IMR-90 (cell line): ENCODE data around the gene TTYH3. TPM values are rescaled to one million over a fixed set of nuclear protein-coding genes. Genes with fewer than 3 reads are reported as not detected.

ENCODE experiments used
- ATAC-seq: fragments of 200-7000 bp; cut with Tn5 transposase; 2 replicates; pipeline ENCODE4 v1.9.1; 2020; ENCODE audit warnings: low read depth, mild to moderate bottlenecking, moderate library complexity
- BruUV-seq: library from RNA; stranded (reverse); fragments of 400-500 nt; replicated peaks from 2 replicates; lab custom pipeline; 2021; lab: Mats Ljungman, UMichigan
- CTCF ChIA-PET: fragments of 300-600 bp; formaldehyde crosslinking; extraction: SDS; loops from one replicate; lab custom pipeline; 2021; ENCODE audit warnings: antibody characterized with exemption; lab: Yijun Ruan, JAX
- POLR2A ChIA-PET: fragments of 300-600 bp; sonication (Branson Sonifier 250); formaldehyde crosslinking; loops from one replicate; lab custom pipeline; 2022; ENCODE audit warnings: antibody characterized with exemption; ENCODE audit not compliant: unreplicated experiment; lab: Charles Lee
- DNase-seq: peaks from one replicate; pipeline ENCODE4 v3.0.0; 2013
- H2AFZ ChIP-seq: replicated peaks from 2 replicates; pipeline ENCODE3; 2013; ENCODE audit warnings: low read length, mild to moderate bottlenecking; ENCODE audit not compliant: poor library complexity
- H2AK5ac ChIP-seq: 2 replicates; pipeline ENCODE4 v1.6.1; 2013; ENCODE audit warnings: low read depth, low read length, inconsistent platforms
- H2AK9ac ChIP-seq: replicated peaks from 2 replicates; pipeline ENCODE3; 2013; ENCODE audit warnings: mild to moderate bottlenecking, low read depth, low read length, moderate library complexity; ENCODE audit not compliant: poor library complexity
- H2BK120ac ChIP-seq: 2 replicates; pipeline ENCODE4 v1.6.1; 2013; ENCODE audit warnings: low read depth, low read length, inconsistent platforms
- H2BK15ac ChIP-seq: 3 replicates; pipeline ENCODE4 v1.6.1; 2013; ENCODE audit warnings: low read depth, low read length, inconsistent platforms
- H2BK20ac ChIP-seq: 2 replicates; pipeline ENCODE4 v1.6.1; 2013; ENCODE audit warnings: low read depth, mild to moderate bottlenecking, inconsistent platforms, low read length, moderate library complexity
- H2BK5ac ChIP-seq: 2 replicates; pipeline ENCODE4 v1.6.1; 2013; ENCODE audit warnings: mild to moderate bottlenecking, low read depth, low read length, inconsistent platforms; ENCODE audit not compliant: poor library complexity, severe bottlenecking
- H3K14ac ChIP-seq: replicated peaks from 2 replicates; pipeline ENCODE4 v1.6.1; 2013; ENCODE audit warnings: low read depth, low read length, inconsistent platforms
- H3K18ac ChIP-seq: 2 replicates; pipeline ENCODE4 v1.6.1; 2013; ENCODE audit warnings: low read depth, low read length, control low read depth
- H3K23ac ChIP-seq: 2 replicates; pipeline ENCODE4 v1.6.1; 2013; ENCODE audit warnings: low read depth, low read length, inconsistent platforms
- H3K27ac ChIP-seq: 2 replicates; pipeline ENCODE4 v1.5.1; 2013; ENCODE audit warnings: mild to moderate bottlenecking, control low read depth, low read length; ENCODE audit not compliant: insufficient read depth
- H3K27me3 ChIP-seq: 2 replicates; pipeline ENCODE4 v1.6.1; 2013; ENCODE audit warnings: low read length; ENCODE audit not compliant: control insufficient read depth, insufficient read depth
- H3K36me3 ChIP-seq: 2 replicates; pipeline ENCODE4 v1.6.1; 2013; ENCODE audit warnings: low read length, mixed read lengths; ENCODE audit not compliant: control insufficient read depth, insufficient read depth
- H3K4ac ChIP-seq: 2 replicates; pipeline ENCODE4 v1.6.1; 2013; ENCODE audit warnings: low read depth, low read length, inconsistent platforms
- H3K4me1 ChIP-seq: 2 replicates; pipeline ENCODE4 v1.6.1; 2013; ENCODE audit warnings: low read length, mixed read lengths; ENCODE audit not compliant: control insufficient read depth, insufficient read depth
- H3K4me2 ChIP-seq: 2 replicates; pipeline ENCODE4 v1.6.1; 2013; ENCODE audit warnings: low read depth, mild to moderate bottlenecking, control low read depth, low read length, moderate library complexity
- H3K4me3 ChIP-seq: 2 replicates; pipeline ENCODE4 v1.5.1; 2013; ENCODE audit warnings: low read depth, mild to moderate bottlenecking, control low read depth, low read length, moderate library complexity; ENCODE audit not compliant: insufficient read depth
- H3K56ac ChIP-seq: 2 replicates; pipeline ENCODE4 v1.6.1; 2013; ENCODE audit warnings: low read length, inconsistent platforms; ENCODE audit not compliant: insufficient read depth; ENCODE audit errors: extremely low read depth
- H3K79me1 ChIP-seq, 2 experiments: 2 replicates each; pipeline ENCODE4 v1.6.1; 2013; ENCODE audit warnings: low read length in 2 of 2, inconsistent platforms in 1 of 2, low read depth in 1 of 2
- H3K9ac ChIP-seq: 2 replicates; pipeline ENCODE4 v1.6.1; 2013; ENCODE audit warnings: low read depth, low read length, control low read depth
- H3K9me1 ChIP-seq: 2 replicates; pipeline ENCODE4 v1.6.1; 2013; ENCODE audit warnings: low read length, inconsistent platforms; ENCODE audit not compliant: insufficient read depth
- H3K9me3 ChIP-seq: 2 replicates; pipeline ENCODE4 v1.6.1; 2013; ENCODE audit warnings: low read length; ENCODE audit not compliant: control insufficient read depth, insufficient read depth
- H4K20me1 ChIP-seq: 2 replicates; pipeline ENCODE4 v1.6.1; 2013; ENCODE audit warnings: low read length, inconsistent platforms; ENCODE audit not compliant: insufficient read depth
- H4K5ac ChIP-seq: 2 replicates; pipeline ENCODE4 v1.6.1; 2013; ENCODE audit warnings: mild to moderate bottlenecking, low read depth, low read length, control low read depth
- H4K8ac ChIP-seq, 2 experiments: 2 replicates each; pipeline ENCODE4 v1.6.1; 2013; ENCODE audit warnings: low read depth in 2 of 2, low read length in 2 of 2, control low read depth in 1 of 2, inconsistent platforms in 1 of 2
- H4K91ac ChIP-seq: 2 replicates; pipeline ENCODE4 v1.6.1; 2013; ENCODE audit warnings: low read depth, low read length, inconsistent platforms; ENCODE audit not compliant: insufficient read depth
- BHLHE40 ChIP-seq: fragments of 150-350 bp; IDR thresholded peaks from 2 replicates; pipeline ENCODE4 v1.6.1; 2016; ENCODE audit warnings: mild to moderate bottlenecking, low read depth, low read length
- NFE2L2 ChIP-seq: fragments of 150-350 bp; IDR thresholded peaks from 2 replicates; pipeline ENCODE4 v1.6.1; 2016; ENCODE audit warnings: low read depth, mild to moderate bottlenecking, low read length
- RAD21 ChIP-seq: IDR thresholded peaks from 2 replicates; pipeline ENCODE4 v1.6.1; 2012; ENCODE audit warnings: low read length, improper control_type of control experiment
- RCOR1 ChIP-seq: IDR thresholded peaks from 2 replicates; pipeline ENCODE4 v1.6.1; 2012; ENCODE audit warnings: mild to moderate bottlenecking, low read length, improper control_type of control experiment; ENCODE audit not compliant: insufficient replicate concordance
- SMC3 ChIP-seq: fragments of 150-350 bp; IDR thresholded peaks from 2 replicates; pipeline ENCODE4 v1.6.1; 2016; ENCODE audit warnings: low read depth, mild to moderate bottlenecking, antibody characterized with exemption, low read length, moderate library complexity
- WGBS, 2 experiments: methylation state at CpG; one replicate each; pipeline versions ENCODE4 v1.1.5 to v1.1.7; 2013; ENCODE audit warnings: missing lambda C conversion rate in 2 of 2; ENCODE audit not compliant: insufficient read length in 1 of 2; ENCODE audit errors: extremely low coverage in 2 of 2; 5-methylcytosine and 5-hydroxymethylcytosine counted together
- dilution Hi-C: fragments of 300-500 bp; cut with HindIII; formaldehyde crosslinking; loops from one replicate; pipeline ENCODE4 v1.14.3; 2018; ENCODE audit warnings: low sequenced_read_pairs; ENCODE audit not compliant: unreplicated experiment
- in situ Hi-C: fragments of 300-500 bp; cut with MboI; formaldehyde crosslinking; loops from 3 replicates; pipeline ENCODE4 v1.14.3; 2019; ENCODE audit warnings: low sequenced_read_pairs, inconsistent platforms, mixed read lengths
- intact Hi-C: fragments of 100-400 bp; cut with micrococcal nuclease; formaldehyde crosslinking; loops from 2 replicates; pipeline ENCODE4 v1.10.0; 2022
- polyA plus RNA-seq, 3 experiments: library from polyadenylated mRNA; depleted of rRNA; stranded (reverse); fragments of >200 nt; gene quantifications; 2 replicates each; pipeline ENCODE4 v1.2.3, GENCODE V29; 2012; ENCODE audit warnings: low replicate concordance in 1 of 3
- total RNA-seq: library from RNA; depleted of rRNA; stranded (reverse); fragments of >200 nt; gene quantifications from 2 replicates; pipeline ENCODE4 v1.2.3, GENCODE V29; 2012
- TF ChIP-seq, protein P1 (sequence below): conservative IDR thresholded peaks from 2 replicates; pipeline ENCODE4 v1.5.1; 2012; ENCODE audit warnings: mild to moderate bottlenecking, low read depth, low read length, improper control_type of control experiment

The TTYH3 gene
- total and polyA plus RNA-seq, 2 of the 4 experiments (the other 2 are of a cell fraction): 5.6 to 82.6 TPM

DNA sequence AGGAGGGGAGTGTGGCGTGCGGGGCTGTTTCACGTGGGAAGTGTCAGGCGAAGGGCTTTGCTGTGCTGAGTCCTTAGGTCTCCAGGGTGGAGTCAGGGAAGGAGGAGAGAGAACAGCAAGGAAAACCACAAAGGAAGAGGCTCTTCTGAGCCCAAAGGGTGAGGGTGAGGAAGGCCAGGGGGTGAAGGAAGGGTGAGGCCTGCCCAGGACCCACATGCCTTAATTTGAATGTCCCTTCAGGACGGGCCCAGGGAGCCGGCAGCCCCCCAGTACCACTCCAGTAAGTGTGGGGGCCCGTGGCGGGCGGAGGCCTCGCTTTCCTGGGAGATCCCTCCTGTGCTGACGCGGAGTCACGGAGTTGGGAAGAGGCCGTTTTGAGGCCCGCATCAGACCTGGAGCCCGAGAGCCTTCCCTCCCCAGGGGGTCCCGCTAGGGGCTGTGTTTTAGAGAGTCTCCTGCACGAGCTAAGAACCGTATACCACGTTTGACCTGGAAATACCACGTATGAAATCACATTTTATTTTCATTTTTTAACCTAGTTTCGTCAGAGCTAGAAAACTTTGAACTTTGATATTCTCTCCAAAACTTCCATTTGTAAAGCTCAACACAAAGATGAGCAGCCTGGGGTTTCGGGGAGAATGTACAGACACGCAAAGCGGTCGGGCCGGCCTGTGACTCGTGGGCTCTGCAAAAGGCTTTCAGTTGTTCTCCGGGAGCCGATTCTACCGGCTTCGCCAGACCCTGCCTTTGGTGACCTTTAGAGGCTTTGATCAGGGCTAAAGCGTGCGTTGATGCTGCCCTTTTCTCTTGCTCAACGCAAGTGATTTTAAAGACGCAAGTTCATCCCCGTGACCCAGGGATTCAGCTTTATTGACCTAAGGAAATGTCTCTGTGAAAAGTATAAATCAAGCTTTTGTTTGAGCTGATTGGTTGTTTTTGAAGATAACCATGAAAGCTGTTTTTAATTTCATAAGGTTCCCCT lies 23.6 kb upstream of the TTYH3 start (continued):
- no peak for TF ChIP-seq NFE2L2
- TF ChIP-seq RCOR1: no peak

DNA sequence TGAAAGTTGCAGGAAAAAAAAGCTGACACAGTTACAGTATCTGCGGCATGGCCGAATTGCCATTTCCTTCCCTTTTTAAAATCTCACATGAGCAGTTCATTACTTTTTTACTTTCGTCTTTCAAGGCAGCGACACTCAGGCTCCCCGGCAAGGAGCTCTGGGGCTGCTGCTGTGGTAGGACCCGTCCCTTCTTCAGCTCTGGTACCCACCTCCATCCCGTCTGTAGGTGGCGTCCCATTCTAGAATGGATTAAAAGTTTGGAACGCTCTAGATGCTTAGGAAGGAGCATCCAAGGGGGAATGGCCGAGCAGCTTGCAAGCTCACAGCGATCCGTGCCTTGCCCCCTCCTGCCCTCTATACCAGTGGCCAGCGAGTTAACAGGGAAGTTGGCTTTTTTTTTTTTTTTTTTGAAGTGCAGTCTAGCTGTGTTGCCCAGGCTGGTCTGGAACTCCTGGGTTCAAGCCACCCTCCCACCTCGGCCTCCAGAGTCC lies 22.8 kb upstream of the TTYH3 start:
- Histone ChIP-seq H2AK5ac (no peak overlapping the region), H3K18ac (no peak overlapping the region), H2BK20ac (no peak overlapping the region), H3K36me3 (peaks cover 5% of the 10 kb centered on the region; the same call in 1 of the 2 replicates), H3K27ac (no peak overlapping the region), H3K4me3 (no peak overlapping the region), H3K27me3 (no peaks in the 10 kb centered on the region), H3K9me1 (no peaks in the 10 kb centered on the region), H3K4me1 (peaks cover 2% of the 10 kb centered on the region; the same call in 1 of the 2 replicates), H2BK15ac (no peak overlapping the region), H3K56ac (no peak overlapping the region), H3K79me1 (no peaks in the 10 kb centered on the region), H3K4me2 (no peak overlapping the region), H2AFZ (no peak overlapping the region), H2BK120ac (no peak overlapping the region), H3K23ac (no peak overlapping the region), H2BK5ac (no peak overlapping the region), H3K9ac (no peak overlapping the region), H3K9me3 (no peaks in the 10 kb centered on the region), H3K14ac (no peak overlapping the region), H4K5ac (no peak overlapping the region), H2AK9ac (peak overlapping the region; percentile 46), H4K91ac (no peak overlapping the region), H4K8ac (no peak overlapping the region), H4K20me1 (no peaks in the 10 kb centered on the region; the same call in 1 of the 2 replicates), H3K4ac (no peak overlapping the region)
- ChIA-PET CTCF (interaction anchor here (0.6 to 1.8 kb wide), 4 partner anchors 10 to 224 kb away, joined by 3 to 6 read pairs (median 4); no protein-coding TSS in a partner anchor), POLR2A (no interaction called here)
- BruUV-seq: no TSS peak
- no CpG with 5 or more reads among the region's 14 CpGs for WGBS, 2 experiments
- in situ Hi-C loops: no loop called here
- intact Hi-C loops: no loop called here
- DNase-seq (peak; percentile 43), ATAC-seq (peak; percentile 61)
- dilution Hi-C loops: no loop called here
- TF ChIP-seq SMC3 (peak; percentile 35), RAD21 (peak; percentile 43), BHLHE40 (no peak)
- TF ChIP-seq, protein P1, sequence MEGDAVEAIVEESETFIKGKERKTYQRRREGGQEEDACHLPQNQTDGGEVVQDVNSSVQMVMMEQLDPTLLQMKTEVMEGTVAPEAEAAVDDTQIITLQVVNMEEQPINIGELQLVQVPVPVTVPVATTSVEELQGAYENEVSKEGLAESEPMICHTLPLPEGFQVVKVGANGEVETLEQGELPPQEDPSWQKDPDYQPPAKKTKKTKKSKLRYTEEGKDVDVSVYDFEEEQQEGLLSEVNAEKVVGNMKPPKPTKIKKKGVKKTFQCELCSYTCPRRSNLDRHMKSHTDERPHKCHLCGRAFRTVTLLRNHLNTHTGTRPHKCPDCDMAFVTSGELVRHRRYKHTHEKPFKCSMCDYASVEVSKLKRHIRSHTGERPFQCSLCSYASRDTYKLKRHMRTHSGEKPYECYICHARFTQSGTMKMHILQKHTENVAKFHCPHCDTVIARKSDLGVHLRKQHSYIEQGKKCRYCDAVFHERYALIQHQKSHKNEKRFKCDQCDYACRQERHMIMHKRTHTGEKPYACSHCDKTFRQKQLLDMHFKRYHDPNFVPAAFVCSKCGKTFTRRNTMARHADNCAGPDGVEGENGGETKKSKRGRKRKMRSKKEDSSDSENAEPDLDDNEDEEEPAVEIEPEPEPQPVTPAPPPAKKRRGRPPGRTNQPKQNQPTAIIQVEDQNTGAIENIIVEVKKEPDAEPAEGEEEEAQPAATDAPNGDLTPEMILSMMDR: peak; percentile 41
